Esophagus (tissue), 2 donors: ENCODE measurements around the gene NXPH2. TPM values are rescaled to one million over a fixed set of nuclear protein-coding genes. Genes with fewer than 3 reads are reported as not detected.

ENCODE experiments used
- H3K27ac ChIP-seq, 2 donors: one replicate each; pipeline ENCODE4 v1.5.1; 2013; ENCODE audit warnings: low read depth in 2 of 2, mild to moderate bottlenecking in 2 of 2, inconsistent platforms in 1 of 2, low read length in 1 of 2, moderate library complexity in 1 of 2
- H3K27me3 ChIP-seq, 2 donors: one replicate each; pipeline ENCODE4 v1.6.1; 2013; ENCODE audit warnings: low read length in 2 of 2, control low read depth in 1 of 2, mild to moderate bottlenecking in 1 of 2; ENCODE audit not compliant: insufficient read depth in 2 of 2, control insufficient read depth in 1 of 2
- H3K36me3 ChIP-seq, 2 donors: one replicate each; pipeline ENCODE4 v1.6.1; 2013; ENCODE audit warnings: low read length in 1 of 2; ENCODE audit not compliant: control insufficient read depth in 2 of 2, insufficient read depth in 2 of 2
- H3K4me1 ChIP-seq, 2 donors: one replicate each; pipeline ENCODE4 v1.6.1; 2013; ENCODE audit warnings: low read length in 1 of 2; ENCODE audit not compliant: control insufficient read depth in 2 of 2, insufficient read depth in 2 of 2
- H3K4me3 ChIP-seq, 2 donors: one replicate each; pipeline ENCODE4 v1.5.1; 2013; ENCODE audit warnings: low read length in 2 of 2, mild to moderate bottlenecking in 2 of 2, low read depth in 1 of 2, moderate library complexity in 1 of 2
- H3K9me3 ChIP-seq, 2 donors: one replicate each; pipeline ENCODE4 v1.6.1; 2013; ENCODE audit warnings: mild to moderate bottlenecking in 2 of 2, low read depth in 1 of 2, low read length in 1 of 2, moderate library complexity in 1 of 2; ENCODE audit not compliant: control insufficient read depth in 2 of 2, insufficient read depth in 1 of 2
- WGBS, 2 donors: extraction: QIAGEN DNeasy Blood & Tissue Kit; methylation state at CpG; one replicate each; pipeline ENCODE4 v1.1.7; 2013; 5-methylcytosine and 5-hydroxymethylcytosine counted together
- polyA plus RNA-seq, 2 donors: library from polyadenylated mRNA; stranded (reverse); fragments of 200-250 nt; gene quantifications; one replicate each; pipeline ENCODE4 v1.2.3, GENCODE V29; 2013
- donor health status: healthy with polysubstance abuse.
- donor health status: Bipolar disorder and iron deficiency.

Gene NXPH2
- polyA plus RNA-seq, 2 donors = not detected

GRCh38 chr2:138699421-138699820, 80.8 kb downstream of the NXPH2 start:
- Histone ChIP-seq H3K27ac (no peak overlapping the region), H3K27me3 (no peaks in the 10 kb centered on the region), H3K4me1 (no peaks in the 10 kb centered on the region), H3K36me3 (no peaks in the 10 kb centered on the region), H3K4me3 (no peak overlapping the region), H3K9me3 (no peaks in the 10 kb centered on the region)
- 67 to 71% methylated on average over 8 of the region's 8 CpGs for WGBS, 2 donors

- H3K4me1 ChIP-seq = no peaks in the 10 kb centered on the region
- H3K36me3 ChIP-seq = no peaks in the 10 kb centered on the region
- H3K27ac ChIP-seq = no peak overlapping the region
- no peaks in the 10 kb centered on the region for H3K27me3 ChIP-seq
- no peaks in the 10 kb centered on the region for H3K9me3 ChIP-seq
- 85 to 88% methylated on average over 6 of the region's 6 CpGs for WGBS, 2 donors
- H3K4me3 ChIP-seq = no peak overlapping the region
Measured at GRCh38 chr2:138698428-138698827, 81.8 kb downstream of the NXPH2 start.

GRCh38 chr2:138691667-138692066, 88.5 kb downstream of the NXPH2 start:
- 95 to 97% methylated on average over 1 of the region's 1 CpG for WGBS, 2 donors
- Histone ChIP-seq H3K27me3 (no peaks in the 10 kb centered on the region), H3K4me3 (no peak overlapping the region), H3K27ac (no peak overlapping the region), H3K4me1 (no peaks in the 10 kb centered on the region), H3K9me3 (no peaks in the 10 kb centered on the region), H3K36me3 (no peaks in the 10 kb centered on the region)

DNA sequence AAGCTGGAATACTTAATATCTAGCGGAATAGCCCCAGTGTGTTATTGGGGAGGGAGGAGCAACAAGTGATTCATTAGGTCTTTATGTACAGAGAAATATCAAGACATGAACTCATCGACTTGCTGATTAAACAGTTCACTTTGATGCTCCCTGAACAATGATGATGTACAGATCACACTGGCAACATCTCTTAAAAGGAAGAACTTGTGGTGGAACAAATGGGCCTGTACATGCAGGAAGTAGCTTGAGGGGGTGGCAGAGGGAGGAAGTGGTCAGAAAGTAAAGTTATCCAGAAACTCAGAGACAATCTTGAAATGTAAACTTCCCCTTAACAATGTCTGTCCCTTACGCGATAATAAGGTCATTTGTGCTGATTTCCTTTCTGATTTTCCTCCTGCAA, 90.5 kb downstream of the NXPH2 start:
- 55 to 59% methylated on average over 4 of the region's 4 CpGs for WGBS, 2 donors
- no peaks in the 10 kb centered on the region for H3K27me3 ChIP-seq

GRCh38 chr2:138682163-138682562, 98.0 kb downstream of the NXPH2 start:
- Histone ChIP-seq H3K36me3 (no peaks in the 10 kb centered on the region), H3K27me3 (no peaks in the 10 kb centered on the region), H3K27ac (no peak overlapping the region), H3K4me1 (no peaks in the 10 kb centered on the region), H3K9me3 (no peaks in the 10 kb centered on the region), H3K4me3 (no peak overlapping the region)
- 63 to 79% methylated on average over 2 of the region's 2 CpGs for WGBS, 2 donors

More for the DNA sequence above, 90.5 kb downstream of the NXPH2 start:
- no peaks in the 10 kb centered on the region for H3K4me1 ChIP-seq
- no peak overlapping the region for H3K4me3 ChIP-seq
- H3K27ac ChIP-seq = no peak overlapping the region
- H3K36me3 ChIP-seq = no peaks in the 10 kb centered on the region
- H3K9me3 ChIP-seq = no peaks in the 10 kb centered on the region

- Histone ChIP-seq H3K27ac (no peak overlapping the region), H3K4me1 (no peaks in the 10 kb centered on the region), H3K4me3 (no peak overlapping the region), H3K9me3 (no peaks in the 10 kb centered on the region), H3K27me3 (no peaks in the 10 kb centered on the region), H3K36me3 (no peaks in the 10 kb centered on the region)
- 20 to 28% methylated on average over 1 of the region's 1 CpG for WGBS, 2 donors
Measured at GRCh38 chr2:138677221-138677620, 103.0 kb downstream of the NXPH2 start.

GRCh38 chr2:138676619-138677021, 103.6 kb downstream of the NXPH2 start:
- Histone ChIP-seq H3K4me1 (no peaks in the 10 kb centered on the region), H3K9me3 (no peaks in the 10 kb centered on the region), H3K27me3 (no peaks in the 10 kb centered on the region), H3K27ac (no peak overlapping the region), H3K36me3 (no peaks in the 10 kb centered on the region), H3K4me3 (no peak overlapping the region)
- 71 to 76% methylated on average over 2 of the region's 2 CpGs for WGBS, 2 donors

DNA sequence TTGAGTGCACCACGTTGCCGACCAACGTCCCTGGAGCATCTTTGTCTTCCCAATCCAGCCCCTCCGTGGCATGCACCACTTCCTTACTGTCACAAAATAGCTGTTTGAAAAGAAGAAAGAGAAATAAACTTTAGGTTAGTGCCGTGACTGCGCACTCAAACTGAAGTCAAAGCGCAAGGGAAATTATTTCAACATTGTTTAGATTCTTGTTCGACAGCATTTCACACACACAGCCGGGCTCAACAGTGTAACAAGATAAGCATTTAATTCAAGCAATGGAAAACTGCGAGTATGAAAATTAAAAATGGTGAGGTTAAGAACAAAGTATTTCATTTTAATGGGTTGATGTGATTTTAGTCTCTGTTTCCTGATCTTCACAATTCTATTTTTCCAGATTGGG, 108.6 kb downstream of the NXPH2 start:
- 63 to 71% methylated on average over 10 of the region's 10 CpGs for WGBS, 2 donors
- no peaks in the 10 kb centered on the region for H3K4me1 ChIP-seq
- H3K4me3 ChIP-seq = no peak overlapping the region
- H3K9me3 ChIP-seq = no peaks in the 10 kb centered on the region
- no peaks in the 10 kb centered on the region for H3K36me3 ChIP-seq
- no peaks in the 10 kb centered on the region for H3K27me3 ChIP-seq
- no peak overlapping the region for H3K27ac ChIP-seq

DNA sequence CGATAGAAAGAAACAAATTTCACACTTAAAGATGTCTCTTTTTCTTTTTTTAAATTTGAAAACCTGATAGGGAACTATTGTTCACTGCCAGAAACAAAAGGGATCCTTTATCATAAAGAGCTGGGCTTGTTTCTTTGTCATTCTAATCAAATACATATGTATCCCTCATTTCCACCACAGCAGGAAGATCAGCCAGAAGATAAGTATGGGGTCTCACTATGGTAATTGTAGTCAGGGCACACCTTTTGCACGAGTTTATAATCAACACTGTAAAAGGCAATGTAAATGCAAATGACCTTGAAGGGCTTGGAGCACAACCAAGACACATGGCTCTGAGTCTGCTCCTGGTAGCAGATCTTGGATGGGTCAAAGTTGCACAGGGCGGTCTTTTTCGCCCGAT, 109.5 kb downstream of the NXPH2 start:
- Histone ChIP-seq H3K27ac (no peak overlapping the region), H3K4me1 (no peaks in the 10 kb centered on the region)
- WGBS, 2 donors = 71 to 81% methylated on average over 5 of the region's 5 CpGs

DNA sequence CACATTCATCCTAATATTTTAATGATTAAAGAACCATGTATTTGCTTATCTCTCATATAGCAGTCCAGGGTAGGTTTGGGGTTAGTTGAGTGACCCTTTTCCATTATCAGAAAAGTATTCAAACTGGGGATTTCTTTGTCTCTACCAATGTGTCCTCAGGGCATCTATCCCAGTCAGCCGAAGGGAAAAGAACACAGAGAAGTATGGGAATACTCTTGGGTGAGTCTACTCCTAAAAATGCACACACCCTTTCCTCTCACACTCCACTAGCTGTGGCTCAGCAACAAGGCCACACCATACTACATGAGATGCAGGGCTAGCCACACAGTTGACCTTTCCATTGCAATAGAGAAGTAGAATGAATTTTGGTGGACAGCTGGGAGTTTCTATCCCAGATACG, 114.3 kb downstream of the NXPH2 start:
- H3K27ac ChIP-seq = no peak overlapping the region
- H3K27me3 ChIP-seq = no peaks in the 10 kb centered on the region
- H3K4me3 ChIP-seq = no peak overlapping the region
- no peaks in the 10 kb centered on the region for H3K9me3 ChIP-seq
- WGBS, 2 donors = 74 to 79% methylated on average over 2 of the region's 2 CpGs
- H3K4me1 ChIP-seq = no peaks in the 10 kb centered on the region
- H3K36me3 ChIP-seq = no peaks in the 10 kb centered on the region

More for the DNA sequence above, 109.5 kb downstream of the NXPH2 start:
- Histone ChIP-seq H3K4me3 (no peak overlapping the region), H3K27me3 (no peaks in the 10 kb centered on the region), H3K36me3 (no peaks in the 10 kb centered on the region), H3K9me3 (no peaks in the 10 kb centered on the region)
